HG03432 (cell line): ENCODE data around the gene GSTCD.
"Not testable (repeated sequence)": the region's sequence is repeated elsewhere in the genome, so short reads cannot be mapped to it uniquely, and the experiment has no call there.

Source experiments
- ATAC-seq: cut with Tn5 transposase; IDR thresholded peaks from one replicate; pipeline ENCODE4 v1.9.1; 2021; ENCODE audit warnings: mild to moderate bottlenecking, moderate library complexity; ENCODE audit not compliant: unreplicated experiment

GSTCD gene, protein sequence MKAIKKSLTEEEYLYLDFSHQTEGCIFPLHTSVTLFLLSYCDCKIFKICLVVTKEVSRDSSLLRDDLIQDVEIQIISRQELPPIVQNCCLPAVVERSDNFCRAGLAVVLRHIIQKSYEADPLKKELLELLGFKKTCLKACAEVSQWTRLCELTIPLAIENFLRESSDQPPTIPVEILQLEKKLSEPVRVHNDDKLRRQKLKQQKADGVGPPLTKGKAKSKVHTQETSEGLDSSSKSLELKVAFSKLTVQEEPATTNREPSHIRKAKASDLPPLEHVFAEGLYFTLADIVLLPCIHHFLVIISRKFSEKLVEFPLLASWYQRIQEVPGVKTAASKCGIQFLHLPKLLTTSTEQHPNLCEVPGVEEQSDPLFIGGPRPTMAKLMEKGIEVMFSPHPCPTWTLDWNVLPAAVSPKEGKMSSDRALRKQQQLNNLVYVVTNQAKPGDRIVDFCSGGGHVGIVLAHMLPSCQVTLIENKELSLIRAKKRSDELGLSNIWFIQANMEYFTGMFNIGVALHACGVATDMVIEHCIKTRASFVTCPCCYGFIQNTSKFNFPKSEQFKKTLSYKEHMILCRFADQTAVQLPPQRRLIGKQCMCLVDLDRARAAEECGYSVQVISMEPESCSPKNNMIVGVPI

DNA sequence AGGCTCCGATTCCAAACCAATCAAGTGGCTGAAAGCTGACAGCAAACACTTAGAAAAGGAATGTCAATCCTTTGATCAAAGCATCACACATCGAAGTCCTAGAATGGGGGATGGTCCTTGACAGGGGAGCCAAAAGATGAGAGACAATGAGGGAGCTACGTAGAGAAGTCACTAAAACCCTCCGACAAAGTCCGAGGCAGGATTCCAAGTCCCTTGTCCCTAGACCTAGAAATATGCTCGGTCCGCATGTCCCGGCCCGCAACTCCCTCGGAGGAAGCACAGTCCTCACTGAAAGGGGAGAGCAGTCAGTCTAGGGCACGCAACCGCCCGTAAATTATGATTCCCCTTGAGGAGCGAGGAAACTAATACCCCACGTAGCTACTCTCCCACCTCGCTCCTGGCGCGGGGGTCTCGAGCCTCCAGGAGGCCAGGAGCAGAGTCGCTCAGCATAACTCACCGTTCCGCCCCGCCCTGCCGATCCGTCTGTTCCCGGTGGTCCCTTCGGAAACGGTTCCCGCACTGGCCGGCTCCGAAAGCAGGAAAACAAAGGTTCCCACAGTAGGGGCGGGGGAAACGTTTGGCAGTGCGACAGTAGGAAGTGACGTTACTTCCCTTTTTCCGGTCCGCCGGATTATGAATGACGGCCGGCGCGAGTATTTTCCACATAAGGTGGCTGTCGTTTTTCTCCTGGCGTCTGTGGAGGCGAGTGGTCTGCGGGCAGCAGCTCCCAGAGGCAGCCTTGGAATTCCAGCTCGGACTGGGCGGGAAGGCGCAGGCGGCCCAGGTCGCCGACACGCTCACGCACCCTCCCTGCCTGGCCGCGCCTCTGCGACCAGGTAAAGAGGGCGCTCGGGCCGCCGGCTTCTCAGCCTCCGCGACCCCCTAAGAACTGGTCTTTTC, at the start of gene GSTCD, which contains the start of gene INTS12:
Gene GSTCD, plus strand, starts transcription at position 604 of the 900 bp plus-strand sequence. CDS start 8,830 bp downstream, outside the sequence.
Gene INTS12, minus strand, starts transcription at position 509 of the 900 bp plus-strand sequence. CDS start 8,684 bp downstream, outside the sequence.
- peak; percentile 87 for ATAC-seq

DNA sequence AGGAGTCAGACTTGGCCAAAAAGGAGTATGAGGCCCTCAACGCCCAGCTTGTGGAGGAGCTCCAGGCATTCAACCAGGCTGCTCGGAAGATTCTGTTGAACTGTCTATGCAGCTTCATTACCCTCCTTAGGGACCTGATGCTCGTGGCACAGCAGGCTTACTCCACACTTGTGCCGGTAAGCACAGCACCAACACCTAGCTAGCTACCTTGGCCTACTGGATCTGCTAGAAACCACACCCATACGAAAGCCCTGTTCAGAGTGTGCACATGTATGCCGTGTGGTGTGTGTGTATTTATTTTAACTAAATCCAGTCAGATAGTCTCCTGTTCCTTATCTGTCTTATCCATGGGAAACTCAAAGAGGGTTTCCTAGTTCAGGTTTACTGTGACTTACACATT, 49.4 kb upstream of the GSTCD start:
- ATAC-seq: no peak

DNA sequence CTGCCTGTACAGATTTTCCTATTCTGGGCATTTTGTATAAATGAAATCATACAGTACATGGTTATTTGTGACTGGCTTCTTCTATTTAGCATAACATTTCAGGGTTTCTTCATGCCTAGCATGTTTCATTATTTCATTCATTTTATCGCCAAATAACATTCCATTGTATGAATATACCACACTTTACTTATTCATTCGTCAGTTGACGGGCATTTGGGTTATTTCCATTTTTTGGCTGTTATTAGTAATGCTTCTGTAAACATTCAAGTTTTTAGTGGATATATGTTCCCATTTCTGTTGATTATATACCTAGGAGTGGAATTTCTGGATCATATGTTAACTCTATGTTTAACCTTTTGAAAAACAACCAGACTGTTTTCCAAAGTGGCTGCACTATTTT, 47.6 kb upstream of the GSTCD start:
- no peak for ATAC-seq

DNA sequence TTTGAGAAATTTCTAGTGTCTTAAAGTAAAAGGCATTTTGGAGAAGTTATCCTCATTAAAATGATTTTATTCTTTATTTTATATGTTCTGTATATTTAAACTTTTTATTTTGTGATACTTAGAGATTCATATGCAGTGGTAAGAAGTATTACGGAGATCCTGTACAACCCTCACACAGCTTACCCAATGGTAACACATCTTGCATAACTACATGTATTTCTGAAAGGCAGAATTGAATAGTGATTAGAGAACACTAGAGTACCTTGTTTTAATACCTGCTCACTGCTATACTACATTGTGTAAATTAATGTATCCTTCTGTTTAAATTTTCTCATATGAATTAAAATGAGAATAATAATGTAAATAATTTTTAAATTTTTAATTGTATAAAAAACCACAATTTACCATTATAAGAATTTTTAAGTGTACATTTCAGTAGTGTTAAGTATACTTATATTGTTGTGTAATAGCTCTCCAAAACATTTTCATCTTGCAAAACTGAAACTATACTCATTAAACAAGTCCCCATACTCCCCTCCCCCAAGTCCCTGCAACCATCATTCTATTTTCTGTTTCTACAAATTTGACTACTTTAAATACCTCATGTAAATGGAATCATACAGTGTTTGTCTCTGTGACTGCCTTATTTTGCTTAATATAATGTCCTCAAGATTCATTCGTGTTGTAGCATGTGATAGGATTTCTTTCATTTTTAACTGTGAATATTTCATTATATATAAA, 45.5 kb upstream of the GSTCD start:
- no peak for ATAC-seq

DNA sequence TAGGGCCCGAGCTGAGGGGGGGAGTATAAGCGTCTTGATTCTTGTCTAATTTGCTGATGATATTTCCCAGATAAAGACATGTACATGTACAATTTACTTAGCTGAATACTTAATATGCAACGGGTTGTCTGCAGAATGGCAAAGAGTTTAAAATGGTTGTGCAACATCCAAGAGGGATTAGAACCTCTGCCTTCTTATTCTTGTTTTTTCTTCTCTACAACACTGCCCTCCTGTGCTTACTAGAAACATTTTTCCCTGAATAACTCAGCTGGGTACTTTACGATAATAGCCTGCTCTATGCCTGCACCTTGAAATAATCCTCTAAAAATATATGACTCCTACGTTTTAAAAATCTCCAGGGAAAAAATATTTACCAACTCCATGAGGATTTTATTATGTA, 41.9 kb upstream of the GSTCD start:
- peak; percentile 60 for ATAC-seq

DNA sequence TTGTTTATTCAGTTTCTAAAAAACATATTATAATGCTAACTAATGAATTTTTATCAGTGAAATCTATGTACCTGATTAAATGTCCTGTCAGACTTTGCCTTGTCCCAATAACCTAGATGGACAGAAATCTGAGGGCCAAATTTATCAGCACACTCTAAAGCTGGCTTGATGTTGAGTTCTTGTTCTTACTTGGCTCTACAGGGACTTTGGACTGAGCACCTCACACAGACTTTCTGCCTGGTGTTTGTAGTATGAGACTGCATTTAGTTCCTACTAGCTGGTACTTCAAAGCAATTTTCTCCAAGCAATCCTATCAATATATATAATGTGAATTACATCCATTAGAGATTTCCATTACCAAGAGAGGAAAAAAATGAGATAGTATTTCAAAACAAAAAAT, 37.9 kb upstream of the GSTCD start:
- ATAC-seq: no peak

DNA sequence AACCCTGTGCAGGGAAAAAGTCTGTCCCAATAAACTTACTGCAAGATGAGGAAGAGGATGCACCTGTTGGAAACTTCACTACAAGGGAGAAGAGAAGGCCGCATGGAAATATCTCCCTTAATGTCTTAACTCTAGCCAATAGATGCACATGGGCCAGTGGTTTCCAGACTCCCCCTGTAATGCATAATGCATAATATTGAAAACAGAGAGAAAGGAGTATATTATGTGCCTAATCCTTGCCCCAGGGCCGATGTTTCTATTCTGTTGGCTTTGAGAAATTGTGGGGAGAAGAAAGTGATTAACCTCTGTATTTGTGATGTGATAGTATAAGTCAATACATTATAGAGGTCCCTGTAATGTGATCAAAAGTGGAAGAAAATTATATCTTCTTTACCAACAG, 37.3 kb upstream of the GSTCD start:
- ATAC-seq: no peak

DNA sequence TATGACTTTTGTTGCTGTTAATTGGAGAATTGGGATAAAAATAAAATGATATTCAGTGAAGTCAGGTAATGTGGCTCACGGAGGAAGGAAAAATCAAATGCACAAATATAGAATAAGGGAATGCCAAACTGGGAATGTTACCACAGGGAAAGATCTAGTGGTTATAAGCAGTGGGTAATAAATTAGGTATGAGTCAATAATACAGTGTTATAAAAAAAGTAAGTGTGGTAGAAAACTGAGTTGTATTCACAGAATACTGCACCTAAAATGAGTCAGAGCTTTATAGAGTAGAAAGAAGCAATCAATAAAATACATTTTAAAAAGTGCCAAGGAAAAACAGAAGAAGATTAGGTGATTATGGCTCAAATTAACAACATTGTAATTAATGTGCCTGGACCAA, 34.6 kb upstream of the GSTCD start:
- no peak for ATAC-seq

DNA sequence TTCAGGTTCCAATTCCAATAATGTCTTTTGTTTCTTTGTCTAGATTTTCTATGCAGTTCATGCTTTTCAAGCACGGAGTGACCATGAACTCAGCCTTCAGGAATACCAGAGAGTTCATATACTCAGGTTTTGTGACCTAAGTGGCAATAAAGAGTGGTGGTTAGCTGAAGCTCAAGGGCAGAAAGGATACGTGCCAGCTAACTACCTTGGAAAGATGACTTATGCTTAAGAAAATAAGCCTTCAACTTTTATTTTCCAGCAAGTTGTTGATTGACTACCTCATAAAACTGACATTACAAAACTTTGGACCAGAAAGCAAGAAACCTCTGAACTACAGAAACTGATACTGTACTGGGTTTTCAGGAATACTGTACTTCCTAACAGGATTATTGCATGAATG, 30.9 kb upstream of the GSTCD start:
- no peak for ATAC-seq

DNA sequence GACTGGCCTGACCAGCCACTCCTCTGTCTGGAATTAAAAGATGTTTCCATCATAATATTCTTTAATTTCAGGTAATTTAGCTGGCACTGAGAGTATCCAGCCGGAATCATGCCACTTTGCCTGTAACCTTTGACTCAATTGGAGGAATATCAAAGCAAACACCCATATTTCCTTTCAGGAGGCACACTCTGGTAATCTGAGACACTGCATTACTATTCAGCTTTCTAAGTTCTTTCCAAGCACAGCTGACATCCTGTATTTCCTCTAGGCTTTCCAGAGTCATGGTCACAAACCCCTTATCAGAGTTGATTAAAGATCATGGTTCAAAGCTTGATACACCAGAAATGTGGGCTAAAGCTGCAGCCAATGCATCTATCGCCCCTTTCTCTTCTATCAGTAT, 29.4 kb upstream of the GSTCD start:
- no peak for ATAC-seq

DNA sequence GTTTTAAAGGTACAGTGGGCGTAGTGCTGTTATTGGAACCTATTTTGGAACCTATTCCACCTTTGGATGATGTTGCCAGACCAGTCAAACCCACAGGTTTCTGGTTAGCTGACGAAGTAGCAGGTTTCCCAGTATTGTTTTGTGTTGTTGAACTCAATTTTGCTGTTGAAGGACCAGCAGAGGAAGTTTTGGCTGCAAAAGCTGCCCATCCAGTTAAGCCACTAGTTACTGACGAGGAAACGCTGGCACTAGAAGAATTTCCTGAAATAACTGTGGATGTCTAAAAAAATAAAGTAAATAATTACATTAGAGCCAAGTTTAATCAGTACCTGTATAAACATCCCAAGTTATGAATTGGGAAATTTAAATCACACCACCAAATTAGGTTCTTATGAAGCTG, 25.5 kb upstream of the GSTCD start:
- no peak for ATAC-seq

DNA sequence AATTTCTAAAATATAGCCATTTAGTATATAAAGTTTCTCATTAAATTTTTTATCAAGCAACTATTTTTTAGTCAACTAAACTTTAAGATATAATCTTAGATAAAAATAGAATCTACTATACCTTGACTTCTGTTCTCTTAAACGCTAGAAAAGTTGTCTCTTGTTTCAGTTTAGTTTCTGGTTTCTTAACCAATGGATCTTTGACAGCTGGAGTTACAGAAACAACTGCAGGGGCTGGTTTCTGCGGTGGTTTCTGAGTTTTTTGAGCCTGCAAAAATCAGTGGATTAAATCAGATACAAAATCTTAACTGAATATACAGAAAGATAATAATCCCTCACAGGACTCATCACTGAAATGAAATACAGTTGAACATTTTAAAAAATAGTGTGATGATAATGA, 22.0 kb upstream of the GSTCD start:
- ATAC-seq: no peak

DNA sequence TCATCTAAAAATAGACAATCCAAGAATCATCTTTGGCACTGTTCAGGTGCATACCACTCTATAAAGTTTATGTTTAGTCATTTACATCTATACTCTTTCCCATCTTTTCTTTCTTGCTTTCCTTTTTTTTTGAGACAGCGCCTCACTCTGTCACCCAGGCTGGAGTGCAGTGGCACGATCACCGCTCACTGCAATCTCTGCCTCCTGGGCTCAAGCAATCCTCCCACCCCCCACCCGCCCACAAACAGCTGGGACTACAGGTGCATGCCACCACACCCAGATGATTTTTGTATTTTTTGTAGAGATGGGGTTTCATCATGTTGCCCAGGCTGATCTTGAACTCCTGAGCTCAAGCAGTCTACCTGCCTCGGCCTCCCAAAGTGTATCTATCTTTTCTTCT, 13.8 kb upstream of the GSTCD start:
- ATAC-seq: not testable (repeated sequence)

DNA sequence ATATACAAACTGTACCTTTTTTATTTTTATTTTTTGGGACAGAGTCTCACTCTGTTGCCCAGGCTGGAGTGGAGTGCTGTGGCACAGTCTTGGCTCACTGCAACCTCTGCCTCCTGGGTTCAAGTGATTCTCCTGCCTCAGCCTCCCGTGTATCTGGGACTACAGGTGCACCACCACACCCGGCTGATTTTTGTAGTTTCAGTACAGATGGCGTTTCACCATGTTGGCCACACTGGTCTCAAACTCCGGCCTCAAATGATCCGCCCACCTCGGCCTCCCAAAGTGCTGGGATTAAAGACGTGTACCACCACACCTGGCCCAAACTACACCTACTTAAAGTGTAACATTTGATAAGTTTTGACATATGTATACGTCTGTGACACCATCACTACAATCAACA, 12.8 kb upstream of the GSTCD start:
- not testable (repeated sequence) for ATAC-seq

DNA sequence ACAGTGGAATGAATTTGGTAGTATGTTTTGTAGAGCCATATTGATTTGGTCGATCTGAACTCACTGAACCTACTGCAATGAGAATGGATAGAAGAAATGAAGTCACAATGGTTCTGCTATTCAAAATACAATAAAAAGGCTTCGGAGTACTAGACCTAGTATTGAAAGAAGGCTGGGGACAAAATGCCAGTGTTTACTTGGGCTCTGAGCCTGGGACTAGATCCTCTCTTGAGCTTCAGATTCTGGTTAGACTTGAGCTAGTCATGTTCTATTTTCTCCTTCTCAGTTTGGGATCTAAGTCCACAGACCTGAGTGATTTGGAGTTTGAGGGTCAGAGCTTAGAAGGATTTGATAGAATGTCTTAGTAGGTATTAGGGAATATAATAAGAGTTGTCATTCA, 10.0 kb upstream of the GSTCD start:
- no peak for ATAC-seq

DNA sequence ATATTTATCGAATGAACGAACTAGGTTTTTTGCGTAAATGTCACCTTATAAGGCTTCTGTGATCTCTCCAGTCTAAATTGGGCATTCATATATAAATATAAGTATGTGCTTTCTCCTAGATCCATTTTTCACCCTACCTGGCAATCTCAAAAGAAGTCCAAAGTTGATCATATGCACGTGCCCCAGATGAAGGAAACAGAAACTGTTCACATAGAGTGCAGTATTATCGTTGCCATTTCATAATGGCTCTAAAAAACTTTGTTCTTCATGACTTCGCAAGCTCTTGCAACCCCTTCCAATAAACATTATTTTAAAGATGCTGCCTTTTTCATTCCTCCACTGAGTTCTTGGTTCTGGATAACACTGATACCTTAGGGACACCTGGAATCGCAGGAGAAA, 803 bp upstream of the GSTCD start:
- no peak for ATAC-seq

DNA sequence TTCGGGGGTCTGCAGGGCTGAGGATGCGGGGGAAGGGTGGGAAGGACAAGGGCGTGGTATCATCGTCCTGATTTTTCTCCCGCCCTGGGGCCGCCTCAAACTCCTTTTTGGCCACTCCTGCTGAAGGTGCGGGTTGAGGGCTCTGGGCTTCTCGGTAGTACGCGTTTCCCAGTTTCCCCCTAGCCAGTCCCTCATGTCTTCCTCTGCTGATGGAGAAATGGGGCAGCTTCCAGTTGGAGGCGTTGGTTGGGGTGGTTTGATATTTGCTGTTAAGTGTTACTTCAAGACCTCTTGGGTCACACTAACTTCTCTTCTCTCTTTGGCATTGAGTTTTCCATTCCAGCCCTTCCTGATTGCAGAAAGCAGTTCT, 482 bp downstream of the GSTCD start:
- peak; percentile 40 for ATAC-seq

DNA sequence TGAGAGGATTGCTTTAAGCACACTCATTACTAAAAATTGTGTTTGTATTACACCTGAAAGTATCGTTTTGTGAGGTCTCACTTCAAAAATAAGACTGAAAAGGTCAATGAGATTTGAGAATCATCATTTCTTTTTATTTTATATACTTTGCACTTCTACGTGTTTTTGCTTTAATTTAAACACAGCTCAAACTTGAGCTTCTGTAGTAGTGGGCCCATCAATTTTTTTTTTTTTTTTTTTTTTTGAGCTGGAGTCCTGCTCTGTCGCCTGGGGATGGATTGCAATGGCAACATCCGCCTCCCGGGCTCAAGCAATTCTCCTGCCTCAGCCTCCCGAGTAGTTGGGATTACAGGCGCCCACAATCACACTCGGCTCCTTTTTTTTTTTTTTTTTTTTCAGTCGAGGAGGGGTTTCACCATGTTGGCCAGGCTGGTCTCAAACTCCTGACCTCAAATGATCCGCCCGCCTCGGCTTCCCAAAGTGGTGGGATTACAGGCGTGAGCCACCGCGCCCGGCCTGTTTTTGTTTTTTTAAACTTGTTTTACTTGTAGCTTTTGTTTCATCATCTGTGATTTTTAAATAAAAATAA, 1.5 kb downstream of the GSTCD start:
- ATAC-seq: no peak

DNA sequence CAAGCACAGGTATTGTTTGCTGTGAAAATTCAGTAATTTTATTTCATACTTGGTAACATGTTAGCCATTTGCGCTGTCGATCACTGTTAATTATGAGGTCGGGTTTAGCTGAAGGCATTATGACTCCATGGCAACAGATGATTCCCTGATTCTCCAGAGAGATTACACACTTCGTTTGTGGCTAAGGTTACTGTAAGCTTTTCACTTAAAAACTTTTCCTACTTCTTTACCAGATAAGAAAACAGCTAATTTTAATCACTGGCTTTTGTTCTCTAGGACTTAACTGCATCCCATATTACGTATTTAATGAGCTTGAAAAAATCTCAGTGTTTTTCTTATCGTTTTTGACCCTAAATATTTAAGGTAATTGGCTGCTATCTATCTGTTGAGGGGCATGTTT, 2.1 kb downstream of the GSTCD start:
- ATAC-seq: no peak

DNA sequence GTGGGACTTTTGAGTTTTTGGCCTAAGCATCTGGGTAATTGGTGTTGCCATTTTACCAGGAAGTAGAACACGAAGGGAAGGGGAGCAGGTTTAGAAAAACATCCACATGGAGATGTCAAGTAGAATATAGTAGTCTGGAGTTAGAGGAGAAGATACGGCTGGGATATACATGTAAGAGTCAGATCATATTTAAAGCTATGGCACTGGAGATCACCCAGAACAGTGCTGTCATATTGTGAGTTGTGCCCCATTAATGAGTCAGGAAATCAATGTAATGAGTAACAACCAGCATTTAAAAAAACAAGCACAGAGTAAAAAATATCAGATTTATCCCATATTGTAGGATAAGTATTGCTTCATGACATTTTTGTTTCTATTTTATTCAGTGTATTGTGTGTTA, 4.2 kb downstream of the GSTCD start:
- no peak for ATAC-seq
